CD4-positive, alpha-beta T cell treated with Interleukin-17A for 4 hours (primary cell): ENCODE results near the gene ASB11.
A peak's percentile ranks its signal among the peaks of the same experiment; 100 is the strongest.
"Not testable (repeated sequence)": the region's sequence is repeated elsewhere in the genome, so short reads cannot be mapped to it uniquely, and the experiment has no call there.

Experiments
- DNase-seq: peaks from one replicate; pipeline ENCODE4 v3.0.0-alpha.2; 2020; ENCODE audit warnings: mixed read lengths

The ASB11 gene

GRCh38 chrX:15301924-15302323 lies 13.5 kb downstream of the ASB11 start:
- DNase-seq: no peak

DNA sequence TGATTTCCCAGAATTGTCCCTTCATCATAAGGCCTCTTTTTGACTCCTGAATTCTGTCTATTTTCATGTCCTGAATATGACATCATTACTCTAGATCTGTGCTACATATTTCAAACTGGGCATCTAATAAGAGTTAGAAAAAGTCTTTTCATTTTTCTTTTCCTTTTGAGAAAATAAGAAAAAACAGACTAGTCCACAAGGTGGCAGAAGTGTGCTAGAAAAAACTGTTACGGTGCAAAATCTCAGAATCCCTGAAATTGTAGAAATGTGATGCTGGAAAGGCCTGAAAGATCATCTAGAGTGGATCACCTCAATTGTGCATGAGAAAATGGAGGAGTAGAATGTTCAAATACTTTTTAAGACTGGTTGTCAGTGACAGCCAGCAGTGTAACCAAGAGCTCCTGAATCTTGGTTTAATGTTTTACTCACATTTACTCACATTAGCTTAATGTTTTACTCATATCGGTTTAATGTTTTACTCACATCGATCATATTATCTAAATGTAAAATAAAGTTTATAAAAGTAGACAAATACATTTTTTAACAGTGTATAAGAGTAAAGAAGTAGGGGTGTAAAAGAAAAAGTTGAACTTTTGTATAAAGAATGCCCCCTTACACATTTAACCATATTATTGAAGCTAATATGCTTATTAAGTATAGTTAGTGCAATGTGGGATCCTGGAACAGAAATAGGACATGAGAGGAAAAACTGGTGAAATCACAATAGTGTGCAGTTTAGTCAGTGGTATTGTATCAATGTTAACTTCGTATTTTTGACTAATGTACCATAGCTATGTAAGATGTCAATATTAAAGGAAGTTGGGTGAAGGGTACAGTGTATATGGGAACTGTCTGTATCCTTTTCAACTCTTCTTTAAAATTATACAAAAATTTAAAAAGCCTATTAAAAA lies 15.2 kb downstream of the ASB11 start:
- DNase-seq: no peak

- no peak for DNase-seq
Observed at GRCh38 chrX:15298780-15299179, 16.7 kb downstream of the ASB11 start.

- DNase-seq: no peak
Observed at GRCh38 chrX:15298201-15298600, 17.2 kb downstream of the ASB11 start.

DNA sequence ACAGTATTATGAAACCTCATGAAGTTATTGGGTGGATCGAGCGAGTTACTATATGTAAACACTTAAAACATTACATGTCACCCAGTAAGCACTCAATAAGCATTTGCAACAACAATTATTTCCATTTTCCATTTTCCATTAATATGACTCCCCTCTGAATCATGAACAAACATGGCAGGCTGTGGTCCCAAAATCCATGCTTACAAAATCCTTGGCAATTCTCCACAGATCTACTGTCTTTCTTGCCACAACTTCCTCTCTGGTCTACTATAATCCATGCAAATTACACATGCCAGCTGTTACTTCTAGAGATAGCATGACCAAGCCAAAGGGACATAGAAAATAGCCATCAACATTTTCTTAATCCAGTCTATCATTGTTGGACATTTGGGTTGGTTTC lies 22.0 kb downstream of the ASB11 start:
- DNase-seq: no peak

DNA sequence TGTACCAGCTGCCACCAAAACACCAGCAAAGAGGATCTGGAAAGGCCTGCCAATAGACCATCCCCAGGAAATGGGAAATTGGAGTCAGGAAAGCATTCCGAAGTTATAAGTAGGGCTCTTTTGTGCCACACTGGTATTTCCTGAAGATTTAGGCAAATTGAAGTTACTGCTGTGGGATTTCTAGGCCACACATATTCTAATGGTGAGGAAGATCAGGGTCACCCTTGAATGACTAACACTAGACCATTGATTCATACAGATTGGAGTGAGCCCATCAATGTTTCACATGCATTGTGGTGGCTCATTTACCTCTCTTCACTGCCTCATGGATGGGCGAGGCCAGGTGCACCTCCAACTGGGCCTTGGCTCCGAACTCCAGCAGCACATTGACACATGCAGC lies 22.6 kb downstream of the ASB11 start:
- no peak for DNase-seq

DNA sequence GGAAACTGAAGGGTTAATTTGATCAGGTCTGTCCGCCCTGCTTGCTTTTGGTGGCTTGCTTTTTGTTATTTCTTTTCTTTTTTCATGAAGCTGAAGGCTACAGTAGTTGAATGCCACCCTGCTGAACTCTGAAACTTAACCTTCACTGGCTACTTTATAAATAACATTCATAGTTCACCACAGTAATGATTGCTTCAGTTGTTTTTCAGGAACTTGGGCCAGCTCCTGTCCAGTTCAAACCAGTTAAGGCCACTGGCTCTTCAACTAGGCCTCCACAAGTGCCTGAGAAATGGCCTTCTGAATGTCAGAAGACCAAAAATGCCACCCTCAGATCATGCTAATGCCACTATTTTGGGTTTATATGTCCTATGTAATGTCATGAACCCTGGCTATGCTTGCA lies 37.8 kb downstream of the ASB11 start:
- DNase-seq: no peak

GRCh38 chrX:15274946-15275345 lies 40.5 kb downstream of the ASB11 start:
- no peak for DNase-seq

DNA sequence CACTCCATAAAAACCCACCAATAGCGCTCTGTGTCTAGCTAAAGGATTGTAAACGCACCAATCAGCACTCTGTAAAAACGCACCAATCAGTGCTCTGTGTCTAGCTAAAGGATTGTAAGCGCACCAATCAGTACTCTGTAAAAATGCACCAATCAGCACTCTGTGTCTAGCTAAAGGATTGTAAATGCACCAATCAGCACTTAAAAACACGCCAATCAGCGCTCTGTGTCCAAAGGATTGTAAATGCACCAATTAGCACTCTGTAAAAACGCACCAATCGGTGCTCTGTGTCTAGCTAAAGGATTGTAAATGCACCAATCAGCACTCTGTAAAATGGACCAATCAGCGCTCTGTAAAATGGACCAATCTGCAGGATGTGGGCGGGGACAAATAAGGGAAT lies 42.2 kb downstream of the ASB11 start:
- not testable (repeated sequence) for DNase-seq

GRCh38 chrX:15271757-15272156 lies 43.7 kb downstream of the ASB11 start:
- no peak for DNase-seq

DNA sequence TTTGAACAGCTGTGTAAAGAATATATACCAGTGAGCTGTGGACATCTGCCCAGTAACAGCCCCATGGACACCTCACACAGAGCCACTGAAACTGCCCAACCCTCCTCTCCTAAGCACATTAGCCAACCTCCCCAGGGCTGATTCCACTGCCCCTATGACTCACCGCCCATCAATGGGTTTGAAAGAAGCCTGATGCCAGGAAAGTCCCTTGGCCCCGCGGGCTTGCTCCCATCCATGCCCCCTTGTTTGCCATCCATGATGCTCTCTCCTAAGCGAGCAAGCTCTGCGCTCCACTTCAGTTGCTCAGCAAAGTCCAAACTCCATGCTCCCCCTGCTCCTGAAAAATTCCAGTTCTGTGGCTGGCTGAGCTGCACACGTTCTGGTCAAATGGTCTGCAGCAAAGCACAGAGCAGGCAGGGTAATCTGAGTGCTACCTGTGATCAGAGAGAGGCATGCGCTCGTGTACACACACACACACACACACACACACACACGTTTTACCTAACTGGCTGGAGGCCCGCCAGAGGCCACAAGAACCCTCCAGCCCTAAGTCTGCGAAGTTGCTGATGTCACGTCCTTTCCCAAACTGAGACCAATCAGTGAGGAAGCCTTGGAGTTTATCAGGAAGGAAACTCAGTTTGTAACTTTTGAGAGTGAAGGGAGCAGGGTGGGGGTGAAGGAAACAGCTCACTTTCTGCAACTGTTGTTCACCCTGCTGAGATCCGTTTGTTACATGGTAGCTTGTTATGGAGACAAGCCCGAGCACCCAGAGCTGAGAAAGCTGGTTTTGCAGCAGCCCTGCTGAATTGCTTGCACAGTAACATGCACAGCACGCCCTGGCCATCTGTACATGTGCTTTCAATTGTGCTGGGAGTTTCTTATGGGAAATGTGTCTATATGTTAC lies 45.6 kb downstream of the ASB11 start, which contains the start of gene ASB9:
TSS of gene ASB9 (minus strand) at position 466 of the 904 bp plus-strand sequence. CDS start at position 257, 209 bp downstream.
- peak; percentile 31 for DNase-seq

- no peak for DNase-seq
Observed at GRCh38 chrX:15269120-15269519, 46.3 kb downstream of the ASB11 start.

DNA sequence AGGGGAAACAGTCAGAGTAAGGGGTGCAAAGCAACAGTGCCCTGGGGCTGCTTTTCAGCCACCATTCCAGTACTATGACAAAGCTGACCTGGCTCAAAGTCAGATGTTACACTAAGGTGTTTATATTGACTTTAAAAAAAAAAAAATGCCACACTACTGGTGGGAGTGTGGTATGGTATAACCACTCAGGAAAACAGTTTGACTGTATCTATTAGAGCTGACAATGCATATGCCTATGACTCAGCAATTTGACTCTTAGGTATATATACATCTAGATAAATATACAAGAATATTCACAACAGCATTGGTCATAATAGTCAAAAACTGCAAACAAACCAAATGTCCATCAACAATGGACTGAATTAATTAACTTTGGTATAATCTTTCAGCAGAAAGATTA lies 60.6 kb downstream of the ASB11 start:
- no peak for DNase-seq

DNA sequence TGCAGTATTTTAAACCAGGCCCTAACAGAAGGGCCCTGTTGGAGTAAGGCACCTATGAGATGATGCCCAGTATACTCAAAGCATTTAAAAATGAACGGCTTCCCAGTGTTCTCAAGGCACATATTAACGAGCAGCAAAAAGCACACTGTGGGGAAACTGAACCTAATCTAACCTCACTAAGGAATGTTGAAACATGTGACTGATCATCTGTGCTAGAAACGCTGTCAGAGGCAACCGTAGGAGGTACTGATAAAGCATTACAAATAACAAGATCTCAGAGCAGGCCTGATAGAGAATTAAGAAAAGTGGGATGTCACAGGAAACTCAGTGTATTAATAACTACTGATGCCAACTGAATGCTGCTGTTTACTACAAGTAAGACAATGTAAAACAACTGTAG lies 69.5 kb downstream of the ASB11 start:
- no peak for DNase-seq

DNA sequence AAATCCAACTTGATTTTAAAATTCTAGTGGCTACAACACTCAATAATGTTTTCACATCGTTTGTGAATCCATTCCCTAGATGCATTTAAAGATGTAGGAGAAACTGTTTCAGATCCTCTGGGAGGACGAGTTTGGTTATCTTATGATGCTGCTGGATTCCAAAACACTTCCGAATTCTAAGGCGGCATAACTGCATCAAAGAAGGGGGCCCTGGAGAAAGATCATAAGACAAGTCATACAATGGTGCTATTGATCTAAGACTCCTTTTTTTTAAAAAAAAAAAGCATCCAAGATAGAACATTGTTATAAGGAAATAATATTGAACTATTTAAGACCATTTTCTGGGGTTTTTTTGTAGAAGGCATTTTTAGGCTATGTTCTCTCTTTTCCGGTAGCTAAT lies 71.0 kb downstream of the ASB11 start:
- DNase-seq: no peak

DNA sequence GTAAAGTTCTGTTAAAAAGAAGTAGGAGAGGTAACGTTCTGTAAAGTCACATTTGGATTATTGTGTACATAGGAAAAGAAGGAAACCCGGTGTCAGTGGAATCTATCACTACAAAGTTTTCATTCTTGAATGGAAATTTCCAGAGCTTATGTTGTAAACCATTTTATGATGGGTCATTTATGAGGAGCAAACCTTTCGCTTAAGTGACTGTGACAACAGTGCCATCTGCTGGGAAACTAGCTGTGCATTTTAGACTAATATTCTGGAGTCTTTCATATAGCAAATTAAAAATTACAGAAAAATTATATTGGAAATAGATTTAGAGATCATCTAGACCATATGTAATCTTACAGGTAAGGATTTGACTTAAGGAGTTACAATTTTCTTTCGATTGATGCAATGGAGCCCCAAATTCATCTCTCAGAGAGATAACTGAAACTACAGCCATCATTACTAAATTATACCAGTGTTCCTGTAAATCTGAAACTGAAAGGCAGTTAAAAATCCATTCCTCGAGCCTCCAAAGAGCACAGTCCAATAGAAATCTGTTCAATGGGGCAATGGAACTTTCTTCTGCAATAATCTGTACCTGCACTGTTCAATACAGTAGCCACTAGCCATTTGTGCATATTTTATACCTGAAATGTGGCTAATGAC lies 72.4 kb downstream of the ASB11 start:
- DNase-seq: peak; percentile 57

GRCh38 chrX:15241301-15241700 lies 74.1 kb downstream of the ASB11 start:
- DNase-seq: no peak

GRCh38 chrX:15240414-15240813 lies 75.0 kb downstream of the ASB11 start:
- DNase-seq: no peak

- DNase-seq: no peak
Observed at GRCh38 chrX:15236146-15236545, 79.3 kb downstream of the ASB11 start.

GRCh38 chrX:15235001-15235400 lies 80.4 kb downstream of the ASB11 start:
- no peak for DNase-seq

DNA sequence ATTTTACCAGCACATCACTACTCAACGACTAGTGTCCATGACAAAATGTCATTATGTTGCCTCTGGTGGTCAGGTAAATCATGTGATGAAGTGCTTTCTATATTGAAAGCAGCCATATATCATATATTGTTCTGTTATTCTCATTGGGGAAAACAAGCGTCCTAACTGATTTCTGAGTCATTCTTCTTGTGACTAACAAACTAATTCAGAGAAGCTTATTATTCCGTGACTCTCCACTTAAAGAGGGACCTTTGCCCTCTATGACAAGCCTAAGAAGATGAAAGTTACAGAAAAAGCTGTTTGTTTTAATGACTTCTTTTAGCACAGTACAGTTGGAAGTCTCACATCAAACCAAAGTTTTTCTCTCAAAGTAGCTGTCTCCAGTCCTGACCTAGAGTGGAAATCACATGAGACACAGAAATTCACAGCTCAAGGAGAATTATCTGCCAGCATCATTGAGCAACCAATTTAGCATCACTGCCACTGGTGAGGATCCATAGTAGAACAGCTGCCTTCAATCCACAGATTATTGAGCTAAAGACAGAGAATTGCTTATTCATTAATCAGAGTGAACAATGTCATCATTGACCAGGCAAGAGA lies 81.9 kb downstream of the ASB11 start:
- no peak for DNase-seq
